Measurements from ENCODE around the gene SHOC1. TPM values are rescaled to one million over a fixed set of nuclear protein-coding genes. Genes with fewer than 3 reads are reported as not detected.

The SHOC1 gene
- total and polyA plus RNA-seq, 2 of the 4 experiments (the other 2 are of a cell fraction): 0.03 TPM; not detected in 1

- no peak for ATAC-seq (ENCODE audit: low read depth)
- H3K9me3 ChIP-seq (ENCODE audit: control insufficient read depth, insufficient read depth, low read length): no peaks in the 10 kb centered on the region
- no peak overlapping the region for H2BK5ac ChIP-seq (ENCODE audit: low read depth, low read length, poor library complexity, severe bottlenecking)
- H3K18ac ChIP-seq (ENCODE audit: low read depth, low read length): no peak overlapping the region
- dilution Hi-C loops (cut with HindIII; ENCODE audit: low sequenced_read_pairs, unreplicated experiment): no loop called here
- DNase-seq: peak; percentile 50
- intact Hi-C loops (cut with micrococcal nuclease): no loop called here
- CTCF ChIA-PET: interaction anchor here (0.6 to 1.3 kb wide), 2 partner anchors 20 to 27 kb away, joined by 4 to 9 read pairs; no protein-coding TSS in a partner anchor
- H3K9me1 ChIP-seq (ENCODE audit: insufficient read depth, low read length): 0 out of 2 replicates have a peak, but pooled peaks cover 4% of the 10 kb centered on the region
- no peak overlapping the region for H4K91ac ChIP-seq (ENCODE audit: insufficient read depth, low read depth, low read length)
- POLR2A ChIA-PET (ENCODE audit: unreplicated experiment): no interaction called here
- no TSS peak for BruUV-seq (replicated peaks)
- H3K36me3 ChIP-seq (ENCODE audit: control insufficient read depth, insufficient read depth, low read length): no peaks in the 10 kb centered on the region
- no peak overlapping the region for H2BK120ac ChIP-seq (ENCODE audit: low read depth, low read length)
- in situ Hi-C loops (cut with MboI; ENCODE audit: low sequenced_read_pairs): no loop called here
- no CpG with 5 or more reads among the region's 3 CpGs for WGBS, 2 experiments (ENCODE audit: extremely low coverage in 2 of 2, insufficient read length in 1 of 2)
- no peak overlapping the region for H3K27ac ChIP-seq (ENCODE audit: insufficient read depth, low read length)
- no peak overlapping the region for H3K9ac ChIP-seq (ENCODE audit: low read depth, low read length)
- TF ChIP-seq POLR2A (IDR thresholded peaks at IDR 0.05; ENCODE audit: low read depth, low read length) (no peak), RAD21 (IDR thresholded peaks at IDR 0.05; ENCODE audit: low read length) (no peak), CEBPB (IDR thresholded peaks at IDR 0.05; ENCODE audit: low read depth, low read length) (no peak), CTCF (conservative IDR thresholded peaks at IDR 0.05; ENCODE audit: low read depth, low read length) (no peak), NFE2L2 (IDR thresholded peaks at IDR 0.05; ENCODE audit: low read depth, low read length) (no peak), RCOR1 (IDR thresholded peaks at IDR 0.05; ENCODE audit: insufficient replicate concordance, low read length) (no peak), MAZ (IDR thresholded peaks at IDR 0.05; ENCODE audit: borderline replicate concordance, low read depth, low read length) (no peak), USF2 (IDR thresholded peaks at IDR 0.05; ENCODE audit: low read depth, low read length) (no peak), FOS (IDR thresholded peaks at IDR 0.05; ENCODE audit: low read depth, low read length) (no peak), MAFK (IDR thresholded peaks at IDR 0.05; ENCODE audit: low read depth, low read length) (no peak; the same call in 1 of the 2 replicates), CHD1 (IDR thresholded peaks at IDR 0.05; ENCODE audit: low read depth, low read length) (no peak), MXI1 (IDR thresholded peaks at IDR 0.05; ENCODE audit: borderline replicate concordance, low read depth, low read length) (no peak), SMC3 (IDR thresholded peaks at IDR 0.05; ENCODE audit: low read depth, low read length) (no peak), BHLHE40 (IDR thresholded peaks at IDR 0.05; ENCODE audit: low read depth, low read length) (no peak)
- no peak overlapping the region for H3K4me3 ChIP-seq (ENCODE audit: insufficient read depth, low read depth, low read length)
- H3K56ac ChIP-seq (ENCODE audit: extremely low read depth, insufficient read depth, low read length): no peak overlapping the region
- no peak overlapping the region for H3K4me2 ChIP-seq (ENCODE audit: low read depth, low read length)
- H2BK20ac ChIP-seq (ENCODE audit: low read depth, low read length): no peak overlapping the region
- H3K14ac ChIP-seq (replicated peaks; ENCODE audit: low read depth, low read length): peak overlapping the region; percentile 1; the same call in 1 of the 2 replicates
- no peak overlapping the region for H2BK15ac ChIP-seq (ENCODE audit: low read depth, low read length)
- H4K5ac ChIP-seq (ENCODE audit: low read depth, low read length): no peak overlapping the region
- H3K27me3 ChIP-seq (ENCODE audit: control insufficient read depth, insufficient read depth, low read length): no peaks in the 10 kb centered on the region
- H3K79me1 ChIP-seq (ENCODE audit: low read depth in 1 of 2, low read length in 2 of 2): no peaks in the 10 kb centered on the region
- H2AK9ac ChIP-seq (replicated peaks; ENCODE audit: low read depth, low read length, poor library complexity): no peak overlapping the region
- no peak overlapping the region for H2AK5ac ChIP-seq (ENCODE audit: low read depth, low read length)
- no peaks in the 10 kb centered on the region for H3K4me1 ChIP-seq (ENCODE audit: control insufficient read depth, insufficient read depth, low read length)
- no peak overlapping the region for H3K23ac ChIP-seq (ENCODE audit: low read depth, low read length)
- peak overlapping the region in 1 of 2 experiments; percentile 9; a peak in 1 of 4 replicates for H4K8ac ChIP-seq (ENCODE audit: low read depth in 2 of 2, low read length in 2 of 2)
- no peaks in the 10 kb centered on the region for H4K20me1 ChIP-seq (ENCODE audit: insufficient read depth, low read length)
- H3K4ac ChIP-seq (ENCODE audit: low read depth, low read length): no peak overlapping the region
- H2AFZ ChIP-seq (replicated peaks; ENCODE audit: low read length, poor library complexity): no peak overlapping the region
Observed at GRCh38 chr9:111825468-111826145, 30.9 kb upstream of the SHOC1 start.

Data from IMR-90 (cell line).